Mammary epithelial cell (primary cell): ENCODE measurements around the gene SMAD9.

Experiments used
- CTCF ChIP-seq, 2 donors: IDR thresholded peaks in 1 of 2; conservative IDR thresholded peaks in 1 of 2; 2 replicates each; pipeline ENCODE4 v1.5.1; 2011 to 2012; ENCODE audit warnings: inconsistent platforms in 2 of 2, low read length in 2 of 2, mild to moderate bottlenecking in 2 of 2, control low read depth in 1 of 2, low read depth in 1 of 2; ENCODE audit not compliant: insufficient read depth in 1 of 2; ENCODE audit errors: extremely low read depth in 1 of 2
- EZH2 ChIP-seq: IDR thresholded peaks from 2 replicates; pipeline ENCODE4 v1.6.1; 2012; ENCODE audit warnings: low read length, inconsistent platforms, borderline replicate concordance

GRCh38 chr13:36818804-36819738, 101.0 kb downstream of the SMAD9 start, which contains the start of gene RFXAP:
- TF ChIP-seq CTCF (conservative IDR thresholded peaks at IDR 0.05 in 1 of 2, IDR thresholded peaks at IDR 0.05 in 1 of 2; ENCODE audit: extremely low read depth in 1 of 2, insufficient read depth in 1 of 2, low read depth in 1 of 2, low read length in 2 of 2) (no peak), EZH2 (no peak)
